ENCODE results near the gene MOV10.
A peak's percentile ranks its signal among the peaks of the same experiment; 100 is the strongest.
"Not testable (repeated sequence)": the region's sequence is repeated elsewhere in the genome, so short reads cannot be mapped to it uniquely, and the experiment has no call there.

Gene MOV10

GRCh38 chr1:112674440-112674985 is at the start of gene MOV10:
MOV10 (plus strand) TSS chr1:112674659; CDS start chr1:112674913, 254 bp downstream.
- peak; percentile 43 for DNase-seq

- no peak for DNase-seq
Observed at GRCh38 chr1:112625696-112626095, 48.8 kb upstream of the MOV10 start.

GRCh38 chr1:112626193-112626592 is 48.3 kb upstream of the MOV10 start:
- DNase-seq, result no peak

GRCh38 chr1:112626887-112627286 is 47.6 kb upstream of the MOV10 start:
- no peak for DNase-seq

- no peak for DNase-seq
Observed at GRCh38 chr1:112628516-112628915, 45.9 kb upstream of the MOV10 start.

GRCh38 chr1:112629256-112629655 is 45.2 kb upstream of the MOV10 start:
- DNase-seq, result no peak

GRCh38 chr1:112633628-112634027 is 40.8 kb upstream of the MOV10 start:
- DNase-seq, result no peak

GRCh38 chr1:112634367-112634766 is 40.1 kb upstream of the MOV10 start:
- no peak for DNase-seq

- DNase-seq, result no peak
Observed at GRCh38 chr1:112636056-112636455, 38.4 kb upstream of the MOV10 start.

GRCh38 chr1:112636597-112637253 is 37.7 kb upstream of the MOV10 start:
- DNase-seq, result no peak

- DNase-seq, result no peak
Observed at GRCh38 chr1:112637254-112638109, 37.0 kb upstream of the MOV10 start.

- no peak for DNase-seq
Observed at GRCh38 chr1:112638110-112638428, 36.4 kb upstream of the MOV10 start.

GRCh38 chr1:112640437-112640836 is 34.0 kb upstream of the MOV10 start:
- not testable (repeated sequence) for DNase-seq

- no peak for DNase-seq
Observed at GRCh38 chr1:112643080-112643479, 31.4 kb upstream of the MOV10 start.

- DNase-seq, result no peak
Observed at GRCh38 chr1:112646225-112646624, 28.2 kb upstream of the MOV10 start.

GRCh38 chr1:112651205-112651604 is 23.3 kb upstream of the MOV10 start:
- no peak for DNase-seq

GRCh38 chr1:112665857-112666256 is 8.6 kb upstream of the MOV10 start:
- DNase-seq, result no peak

GRCh38 chr1:112666946-112667345 is 7.5 kb upstream of the MOV10 start:
- no peak for DNase-seq

GRCh38 chr1:112672009-112672408 is 2.5 kb upstream of the MOV10 start:
- DNase-seq, result no peak

- no peak for DNase-seq
Observed at GRCh38 chr1:112672842-112673241, 1.6 kb upstream of the MOV10 start.

GRCh38 chr1:112673592-112674439 is 643 bp upstream of the MOV10 start:
- no peak for DNase-seq

GRCh38 chr1:112674986-112675727 is 698 bp downstream of the MOV10 start:
- peak; percentile 54 for DNase-seq
